Adrenal gland (tissue), 5 donors: ENCODE data around the gene KCNJ9.

ENCODE experiments used
- CTCF ChIP-seq, 6 experiments: fragments of 450-650 bp in 4 of 6; fragments of 200-600 bp in 2 of 6; sonication (generic) in 1 of 6; IDR thresholded peaks; 1 replicate in 5 of 6; 2 replicates in 1 of 6; pipeline versions ENCODE4 v1.5.1 to v1.8.0; 2016 to 2021; ENCODE audit warnings: antibody characterized with exemption in 6 of 6, mild to moderate bottlenecking in 2 of 6, moderate library complexity in 1 of 6
- POLR2A ChIP-seq, 2 donors: fragments of 450-650 bp; IDR thresholded peaks; one replicate each; pipeline ENCODE4 v1.6.1; 2017; ENCODE audit warnings: antibody characterized with exemption in 2 of 2, mild to moderate bottlenecking in 2 of 2, moderate library complexity in 1 of 2
- donor health status: DM: no; HTN: no; CAD: no.

- no peak for TF ChIP-seq CTCF (IDR thresholded peaks at IDR 0.05)
- TF ChIP-seq POLR2A (IDR thresholded peaks at IDR 0.05): no peak
Observed at GRCh38 chr1:160062230-160062532, 19.2 kb upstream of the KCNJ9 start.
